Thyroid gland (tissue), 4 donors: ENCODE data around the gene CSF2RB. TPM values are rescaled to one million over a fixed set of nuclear protein-coding genes. Genes with fewer than 3 reads are reported as not detected.

ENCODE experiments used
- DNase-seq, 2 donors: peaks; one replicate each; pipeline ENCODE4 v3.0.0-alpha.2; 2019
- H3K27ac ChIP-seq, 3 donors: fragments of 200-600 bp; sonication (generic); 1 replicate in 2 of 3; 2 replicates in 1 of 3; pipeline ENCODE4 v1.5.1; 2016 to 2019; ENCODE audit warnings: mild to moderate bottlenecking in 1 of 3, moderate library complexity in 1 of 3
- H3K27me3 ChIP-seq: fragments of 200-600 bp; sonication (generic); one replicate; pipeline ENCODE4 v1.5.1; 2019
- H3K36me3 ChIP-seq, 2 donors: fragments of 200-600 bp; sonication (generic); one replicate each; pipeline ENCODE4 v1.5.1; 2016 to 2019
- H3K4me1 ChIP-seq, 2 donors: fragments of 200-600 bp; sonication (generic); one replicate each; pipeline ENCODE4 v1.5.1; 2017 to 2019
- H3K4me3 ChIP-seq, 3 donors: fragments of 200-600 bp; sonication (generic); replicated peaks in 1 of 3; 1 replicate in 2 of 3; 2 replicates in 1 of 3; pipeline ENCODE4 v1.5.1; 2016; ENCODE audit warnings: mild to moderate bottlenecking in 1 of 3
- H3K9me3 ChIP-seq: fragments of 200-600 bp; sonication (generic); one replicate; pipeline ENCODE4 v1.5.1; 2017
- POLR2A ChIP-seq, 2 donors: fragments of 450-650 bp; IDR thresholded peaks; one replicate each; pipeline ENCODE4 v1.6.1; 2017; ENCODE audit warnings: antibody characterized with exemption in 2 of 2, mild to moderate bottlenecking in 2 of 2, moderate library complexity in 1 of 2
- WGBS, 2 donors: methylation state at CpG; one replicate each; pipeline ENCODE4 v1.1.5; 2017; 5-methylcytosine and 5-hydroxymethylcytosine counted together
- intact Hi-C: fragments of 100-400 bp; cut with DNase I; formaldehyde crosslinking; loops from one replicate; pipeline ENCODE4 v1.15.1; 2023
- total RNA-seq, 4 donors: library from RNA; depleted of rRNA; stranded (reverse); fragments of >200 nt; gene quantifications; one replicate each; pipeline ENCODE4 v1.2.3, GENCODE V29; 2016
- TF ChIP-seq, protein P1 (sequence below), 6 experiments: fragments of 200-600 bp in 3 of 6; fragments of 450-650 bp in 3 of 6; sonication (generic) in 3 of 6; IDR thresholded peaks; one replicate each; pipeline ENCODE4 v1.5.1; 2016 to 2019; ENCODE audit warnings: antibody characterized with exemption in 6 of 6, mild to moderate bottlenecking in 2 of 6, inconsistent platforms in 1 of 6, moderate library complexity in 1 of 6

The CSF2RB gene
- total RNA-seq, 4 donors from 2014 or later: 1.9 to 7.1 (median 3.0) TPM

DNA sequence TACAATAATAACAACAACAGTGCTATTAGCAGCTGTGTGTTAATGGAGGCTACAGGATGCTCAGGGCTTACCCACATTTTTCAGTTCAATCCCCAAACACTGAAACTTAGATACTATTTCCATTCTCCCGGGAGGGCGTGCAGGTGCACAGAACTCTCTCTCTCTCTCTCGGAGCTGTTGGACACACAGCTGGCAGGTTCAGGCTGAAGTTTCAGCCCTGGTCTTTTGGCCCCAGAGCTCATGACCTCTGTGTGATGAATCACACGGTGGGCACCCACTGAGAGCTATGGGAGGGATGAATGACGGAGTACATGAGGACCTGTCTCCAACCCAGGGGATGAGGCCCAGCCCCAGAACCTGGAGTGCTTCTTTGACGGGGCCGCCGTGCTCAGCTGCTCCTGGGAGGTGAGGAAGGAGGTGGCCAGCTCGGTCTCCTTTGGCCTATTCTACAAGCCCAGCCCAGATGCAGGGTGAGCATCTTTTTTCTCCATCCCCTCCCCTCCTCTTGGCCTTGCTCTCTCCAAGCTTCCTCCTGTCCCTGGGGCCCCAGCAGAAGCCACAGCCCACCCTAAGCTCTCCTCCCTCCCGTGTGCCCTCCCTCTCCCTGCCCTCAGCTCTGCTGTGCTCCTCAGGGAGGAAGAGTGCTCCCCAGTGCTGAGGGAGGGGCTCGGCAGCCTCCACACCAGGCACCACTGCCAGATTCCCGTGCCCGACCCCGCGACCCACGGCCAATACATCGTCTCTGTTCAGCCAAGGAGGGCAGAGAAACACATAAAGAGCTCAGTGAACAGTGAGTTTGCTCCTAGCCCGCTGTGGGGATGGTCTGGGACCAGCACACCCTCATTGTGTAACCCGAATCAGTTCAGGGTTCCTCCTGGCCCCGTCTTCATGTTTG is 16.9 kb downstream of the CSF2RB start:
- Histone ChIP-seq H3K27ac (no peak overlapping the region), H3K4me1 (no peaks in the 10 kb centered on the region), H3K27me3 (no peaks in the 10 kb centered on the region), H3K4me3 (no peak overlapping the region), H3K9me3 (no peaks in the 10 kb centered on the region), H3K36me3 (no peaks in the 10 kb centered on the region)
- intact Hi-C loops: no loop called here
- no peak for TF ChIP-seq POLR2A (IDR thresholded peaks at IDR 0.05)
- TF ChIP-seq, protein P1, sequence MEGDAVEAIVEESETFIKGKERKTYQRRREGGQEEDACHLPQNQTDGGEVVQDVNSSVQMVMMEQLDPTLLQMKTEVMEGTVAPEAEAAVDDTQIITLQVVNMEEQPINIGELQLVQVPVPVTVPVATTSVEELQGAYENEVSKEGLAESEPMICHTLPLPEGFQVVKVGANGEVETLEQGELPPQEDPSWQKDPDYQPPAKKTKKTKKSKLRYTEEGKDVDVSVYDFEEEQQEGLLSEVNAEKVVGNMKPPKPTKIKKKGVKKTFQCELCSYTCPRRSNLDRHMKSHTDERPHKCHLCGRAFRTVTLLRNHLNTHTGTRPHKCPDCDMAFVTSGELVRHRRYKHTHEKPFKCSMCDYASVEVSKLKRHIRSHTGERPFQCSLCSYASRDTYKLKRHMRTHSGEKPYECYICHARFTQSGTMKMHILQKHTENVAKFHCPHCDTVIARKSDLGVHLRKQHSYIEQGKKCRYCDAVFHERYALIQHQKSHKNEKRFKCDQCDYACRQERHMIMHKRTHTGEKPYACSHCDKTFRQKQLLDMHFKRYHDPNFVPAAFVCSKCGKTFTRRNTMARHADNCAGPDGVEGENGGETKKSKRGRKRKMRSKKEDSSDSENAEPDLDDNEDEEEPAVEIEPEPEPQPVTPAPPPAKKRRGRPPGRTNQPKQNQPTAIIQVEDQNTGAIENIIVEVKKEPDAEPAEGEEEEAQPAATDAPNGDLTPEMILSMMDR (IDR thresholded peaks at IDR 0.05): no peak
- no peak for DNase-seq
- WGBS, 2 donors: 61 to 63% methylated on average over 12 to 20 of the region's 20 CpGs

DNA sequence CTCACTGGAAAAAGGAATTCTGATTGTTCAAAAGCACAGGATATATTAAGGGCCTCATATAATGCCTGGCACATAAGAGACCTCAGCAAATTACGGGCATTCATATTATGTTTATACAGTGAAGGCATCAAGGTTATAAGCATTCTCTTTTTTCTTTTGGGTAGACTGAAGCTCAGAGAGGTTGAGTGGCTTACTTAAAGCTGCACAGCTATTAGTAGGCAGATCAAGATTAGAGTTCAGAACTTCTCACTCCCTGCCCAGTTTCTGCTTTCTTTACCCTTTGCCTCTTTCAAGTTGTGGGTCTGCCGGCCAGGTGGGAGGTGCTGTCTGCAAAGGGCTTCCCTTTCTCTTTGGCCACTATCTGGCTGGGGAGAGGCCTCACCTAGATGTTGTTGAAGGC is 18.0 kb downstream of the CSF2RB start:
- intact Hi-C loops: no loop called here

DNA sequence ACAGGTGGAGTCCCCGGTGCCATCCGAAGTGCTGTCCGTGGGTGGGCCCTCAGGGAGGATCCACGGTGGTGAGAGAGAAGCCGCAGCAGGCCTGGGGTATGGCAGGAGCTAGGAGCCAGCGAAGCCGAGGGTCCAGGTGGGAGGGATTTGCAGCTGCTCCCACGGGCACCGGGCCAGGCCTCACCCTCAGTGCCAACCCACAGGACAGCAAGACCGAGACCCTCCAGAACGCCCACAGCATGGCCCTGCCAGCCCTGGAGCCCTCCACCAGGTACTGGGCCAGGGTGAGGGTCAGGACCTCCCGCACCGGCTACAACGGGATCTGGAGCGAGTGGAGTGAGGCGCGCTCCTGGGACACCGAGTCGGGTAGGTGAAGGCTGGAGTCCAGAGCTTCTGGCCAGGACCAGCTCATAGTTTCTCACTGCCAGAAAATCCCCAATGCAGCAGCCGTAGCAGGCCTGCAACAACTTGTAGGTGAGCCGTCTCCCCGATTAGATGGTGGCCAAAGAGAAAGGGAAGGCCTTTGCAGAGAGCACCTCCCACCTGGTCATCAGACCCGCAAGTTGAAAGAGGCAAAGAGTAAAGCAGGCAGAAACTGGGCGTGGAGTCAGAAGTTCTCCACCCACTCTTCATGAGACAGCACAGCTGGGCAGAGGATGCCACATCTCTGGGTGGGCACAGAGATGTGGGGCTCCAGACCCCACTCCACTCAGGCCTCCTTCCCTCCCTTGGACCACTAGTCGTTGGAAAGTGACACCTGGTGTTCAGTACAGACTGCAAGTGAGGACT is 20.4 kb downstream of the CSF2RB start:
- Histone ChIP-seq H3K36me3 (no peaks in the 10 kb centered on the region), H3K4me1 (no peaks in the 10 kb centered on the region), H3K4me3 (no peak overlapping the region), H3K27me3 (no peaks in the 10 kb centered on the region), H3K9me3 (no peaks in the 10 kb centered on the region), H3K27ac (no peak overlapping the region)
- intact Hi-C loops: no loop called here
- no peak for DNase-seq
- WGBS, 2 donors: 84 to 90% methylated on average over 16 to 21 of the region's 25 CpGs
- TF ChIP-seq, protein P1 (IDR thresholded peaks at IDR 0.05): no peak
- TF ChIP-seq POLR2A (IDR thresholded peaks at IDR 0.05): no peak

More for the DNA sequence above, 18.0 kb downstream of the CSF2RB start:
- Histone ChIP-seq H3K36me3 (no peaks in the 10 kb centered on the region), H3K4me1 (no peaks in the 10 kb centered on the region), H3K27me3 (no peaks in the 10 kb centered on the region), H3K9me3 (no peaks in the 10 kb centered on the region), H3K27ac (no peak overlapping the region), H3K4me3 (no peak overlapping the region)
- DNase-seq: no peak
- TF ChIP-seq, protein P1 (IDR thresholded peaks at IDR 0.05): no peak
- TF ChIP-seq POLR2A (IDR thresholded peaks at IDR 0.05): no peak
- 66 to 80% methylated on average over 2 of the region's 2 CpGs for WGBS, 2 donors

DNA sequence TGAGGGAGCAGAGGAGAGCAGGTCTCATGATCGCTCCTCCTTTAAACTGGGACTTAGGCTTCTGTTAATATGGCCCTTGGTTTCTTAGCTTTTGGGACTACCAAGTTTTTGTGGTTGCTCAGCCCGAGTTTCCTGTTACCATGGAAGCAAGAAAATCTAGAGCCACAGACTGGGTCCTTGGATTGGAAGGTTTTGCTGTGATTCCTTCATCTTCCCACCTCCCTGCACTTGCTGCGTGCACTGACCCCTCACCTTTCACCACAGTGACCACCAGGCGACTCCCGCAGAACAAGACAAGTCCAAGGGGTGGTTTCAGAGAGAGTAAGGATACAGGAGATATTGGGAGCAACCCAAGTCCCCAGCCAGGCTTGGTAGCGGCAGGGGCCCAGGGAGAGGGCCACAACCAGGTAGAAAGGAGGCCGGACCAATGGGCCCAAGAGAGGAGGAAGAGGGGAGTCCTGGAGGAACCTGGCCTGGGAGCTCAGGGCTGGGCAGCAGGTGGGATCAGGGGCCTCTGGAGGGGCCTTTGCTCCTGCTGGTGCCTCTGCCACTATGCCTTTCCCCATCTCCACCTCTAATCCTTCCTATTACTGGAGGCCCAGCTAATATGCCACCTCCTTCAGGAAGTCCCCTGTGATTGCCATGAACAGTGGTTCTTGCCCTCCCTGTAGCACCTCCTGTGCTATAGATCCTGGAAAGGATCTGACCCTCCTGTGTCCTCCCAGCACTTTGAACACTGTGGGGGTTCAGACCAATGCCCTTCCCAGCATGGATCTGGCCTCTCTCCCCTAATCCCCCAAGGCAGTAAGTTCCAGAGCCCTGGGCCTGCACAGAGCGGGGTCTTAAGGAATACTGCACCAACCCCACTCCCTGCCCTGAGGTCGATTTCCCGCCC is 21.2 kb downstream of the CSF2RB start:
- no peaks in the 10 kb centered on the region for H3K4me1 ChIP-seq
- TF ChIP-seq, protein P1 (IDR thresholded peaks at IDR 0.05): no peak
- no peak for TF ChIP-seq POLR2A (IDR thresholded peaks at IDR 0.05)
- no peaks in the 10 kb centered on the region for H3K27me3 ChIP-seq
- 89 to 94% methylated on average over 10 of the region's 10 CpGs for WGBS, 2 donors
- H3K4me3 ChIP-seq: no peak overlapping the region
- H3K36me3 ChIP-seq: no peaks in the 10 kb centered on the region
- intact Hi-C loops: no loop called here
- no peak overlapping the region for H3K27ac ChIP-seq
- no peak for DNase-seq
- no peaks in the 10 kb centered on the region for H3K9me3 ChIP-seq
